ENCODE results near the gene GDF2. TPM values are rescaled to one million over a fixed set of nuclear protein-coding genes. Genes with fewer than 3 reads are reported as not detected.
A peak's percentile ranks its signal among the peaks of the same experiment; 100 is the strongest.

GDF2 gene
- total RNA-seq, 4 donors from 2014 or later = not detected

DNA sequence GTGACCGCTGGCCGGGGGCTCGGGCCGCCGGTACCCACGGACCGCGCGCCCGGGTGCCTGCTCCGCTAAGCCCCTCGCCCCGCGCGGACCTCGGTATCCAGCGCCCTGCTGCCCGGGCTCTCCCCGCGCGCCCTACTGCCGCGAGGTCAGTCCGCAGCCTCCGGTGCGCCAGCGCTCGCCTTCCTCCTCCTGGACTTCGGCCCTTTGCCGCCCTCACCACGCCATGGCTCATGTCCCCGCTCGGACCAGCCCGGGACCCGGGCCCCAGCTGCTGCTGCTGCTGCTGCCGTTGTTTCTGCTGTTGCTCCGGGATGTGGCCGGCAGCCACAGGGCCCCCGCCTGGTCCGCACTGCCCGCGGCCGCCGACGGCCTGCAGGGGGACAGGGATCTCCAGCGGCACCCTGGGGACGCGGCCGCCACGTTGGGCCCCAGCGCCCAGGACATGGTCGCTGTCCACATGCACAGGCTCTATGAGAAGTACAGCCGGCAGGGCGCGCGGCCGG, 21.8 kb upstream of the GDF2 start:
- Histone ChIP-seq H3K27me3 (no peaks in the 10 kb centered on the region), H3K9me3 (no peaks in the 10 kb centered on the region), H3K27ac (no peak overlapping the region), H3K4me3 (peak overlapping the region; percentile 26 to 38), H3K4me1 (no peaks in the 10 kb centered on the region), H3K36me3 (no peaks in the 10 kb centered on the region)
- no peak for DNase-seq
- no peak for TF ChIP-seq POLR2A (IDR thresholded peaks at IDR 0.05)
- TF ChIP-seq, protein P1, sequence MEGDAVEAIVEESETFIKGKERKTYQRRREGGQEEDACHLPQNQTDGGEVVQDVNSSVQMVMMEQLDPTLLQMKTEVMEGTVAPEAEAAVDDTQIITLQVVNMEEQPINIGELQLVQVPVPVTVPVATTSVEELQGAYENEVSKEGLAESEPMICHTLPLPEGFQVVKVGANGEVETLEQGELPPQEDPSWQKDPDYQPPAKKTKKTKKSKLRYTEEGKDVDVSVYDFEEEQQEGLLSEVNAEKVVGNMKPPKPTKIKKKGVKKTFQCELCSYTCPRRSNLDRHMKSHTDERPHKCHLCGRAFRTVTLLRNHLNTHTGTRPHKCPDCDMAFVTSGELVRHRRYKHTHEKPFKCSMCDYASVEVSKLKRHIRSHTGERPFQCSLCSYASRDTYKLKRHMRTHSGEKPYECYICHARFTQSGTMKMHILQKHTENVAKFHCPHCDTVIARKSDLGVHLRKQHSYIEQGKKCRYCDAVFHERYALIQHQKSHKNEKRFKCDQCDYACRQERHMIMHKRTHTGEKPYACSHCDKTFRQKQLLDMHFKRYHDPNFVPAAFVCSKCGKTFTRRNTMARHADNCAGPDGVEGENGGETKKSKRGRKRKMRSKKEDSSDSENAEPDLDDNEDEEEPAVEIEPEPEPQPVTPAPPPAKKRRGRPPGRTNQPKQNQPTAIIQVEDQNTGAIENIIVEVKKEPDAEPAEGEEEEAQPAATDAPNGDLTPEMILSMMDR (IDR thresholded peaks at IDR 0.05) = no peak
- intact Hi-C loops (cut with DNase I; ENCODE audit: low total_unique reads) = no loop called here

DNA sequence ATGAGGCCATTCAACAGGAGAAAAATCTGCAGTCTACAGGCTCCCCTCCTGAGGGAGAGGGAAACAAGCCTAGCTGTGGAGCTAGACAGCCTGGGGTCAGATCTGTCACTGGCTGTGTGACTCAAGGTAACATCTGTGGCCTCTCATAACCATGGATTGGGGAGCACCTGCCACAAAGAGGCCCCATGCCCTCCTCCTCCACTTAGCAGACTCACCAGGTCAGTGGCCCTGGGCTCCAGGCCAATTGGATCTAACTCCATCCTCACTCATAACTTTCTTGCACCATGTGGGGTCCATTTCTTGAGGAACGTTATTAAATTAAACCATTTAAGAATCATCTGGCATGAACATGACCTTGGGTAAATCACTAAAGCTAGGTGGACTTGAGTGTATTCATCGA, 20.4 kb upstream of the GDF2 start:
- no peaks in the 10 kb centered on the region for H3K27me3 ChIP-seq
- H3K27ac ChIP-seq = no peak overlapping the region
- H3K4me3 ChIP-seq = no peak overlapping the region
- no peaks in the 10 kb centered on the region for H3K9me3 ChIP-seq
- intact Hi-C loops (cut with DNase I; ENCODE audit: low total_unique reads) = no loop called here
- no peaks in the 10 kb centered on the region for H3K4me1 ChIP-seq
- TF ChIP-seq, protein P1 (IDR thresholded peaks at IDR 0.05) = no peak
- no peak for TF ChIP-seq POLR2A (IDR thresholded peaks at IDR 0.05)
- H3K36me3 ChIP-seq = no peaks in the 10 kb centered on the region
- no peak for DNase-seq

DNA sequence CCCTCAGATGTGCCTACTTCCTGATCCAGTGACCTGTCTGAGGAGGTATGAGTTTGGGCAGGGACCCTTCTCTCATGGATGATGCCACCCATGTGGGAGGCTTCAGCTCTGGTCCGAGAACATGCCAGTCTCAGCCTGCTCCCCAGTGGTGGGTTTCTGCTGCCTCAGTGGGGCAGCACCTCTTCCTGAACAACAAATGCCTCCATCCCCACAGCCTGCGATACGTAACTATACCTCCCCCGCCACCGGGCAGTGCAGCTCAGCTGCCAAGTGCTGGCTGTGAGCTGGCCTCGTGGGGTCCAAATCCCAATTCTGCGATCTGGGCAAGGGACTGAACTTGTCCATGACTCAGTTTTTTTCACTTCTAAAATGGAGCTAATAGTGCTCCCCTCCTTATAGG, 19.1 kb upstream of the GDF2 start:
- Histone ChIP-seq H3K27me3 (no peaks in the 10 kb centered on the region), H3K27ac (no peak overlapping the region), H3K9me3 (no peaks in the 10 kb centered on the region), H3K4me3 (no peak overlapping the region), H3K36me3 (no peaks in the 10 kb centered on the region), H3K4me1 (no peaks in the 10 kb centered on the region)
- TF ChIP-seq, protein P1 (IDR thresholded peaks at IDR 0.05) = no peak
- TF ChIP-seq POLR2A (IDR thresholded peaks at IDR 0.05) = no peak
- intact Hi-C loops (cut with DNase I; ENCODE audit: low total_unique reads) = no loop called here
- DNase-seq = no peak

DNA sequence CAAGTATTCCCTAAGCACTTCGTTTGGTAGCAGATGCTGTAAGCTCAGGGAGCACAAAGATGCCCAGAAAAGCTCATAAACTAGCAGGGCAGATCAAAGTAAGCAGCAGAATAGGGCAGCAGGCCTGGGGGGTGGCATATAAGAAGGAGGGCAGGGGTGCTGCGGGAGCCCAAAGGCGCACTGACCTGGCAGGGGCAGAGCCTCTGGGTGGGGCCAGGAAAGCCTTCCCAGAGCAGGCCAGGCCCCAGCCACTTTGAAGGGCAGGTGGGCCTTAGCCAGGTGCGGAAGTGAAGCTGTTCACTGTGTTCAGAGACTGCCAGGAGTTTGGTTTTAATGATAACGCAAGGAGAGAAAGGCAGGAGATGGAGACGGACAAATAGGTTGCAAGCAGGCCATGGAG, 18.4 kb upstream of the GDF2 start:
- intact Hi-C loops (cut with DNase I; ENCODE audit: low total_unique reads) = no loop called here
- TF ChIP-seq, protein P1 (IDR thresholded peaks at IDR 0.05) = no peak
- no peak for TF ChIP-seq POLR2A (IDR thresholded peaks at IDR 0.05)
- Histone ChIP-seq H3K27ac (no peak overlapping the region), H3K36me3 (no peaks in the 10 kb centered on the region), H3K27me3 (no peaks in the 10 kb centered on the region), H3K9me3 (no peaks in the 10 kb centered on the region), H3K4me1 (no peaks in the 10 kb centered on the region), H3K4me3 (no peak overlapping the region)
- DNase-seq = no peak

DNA sequence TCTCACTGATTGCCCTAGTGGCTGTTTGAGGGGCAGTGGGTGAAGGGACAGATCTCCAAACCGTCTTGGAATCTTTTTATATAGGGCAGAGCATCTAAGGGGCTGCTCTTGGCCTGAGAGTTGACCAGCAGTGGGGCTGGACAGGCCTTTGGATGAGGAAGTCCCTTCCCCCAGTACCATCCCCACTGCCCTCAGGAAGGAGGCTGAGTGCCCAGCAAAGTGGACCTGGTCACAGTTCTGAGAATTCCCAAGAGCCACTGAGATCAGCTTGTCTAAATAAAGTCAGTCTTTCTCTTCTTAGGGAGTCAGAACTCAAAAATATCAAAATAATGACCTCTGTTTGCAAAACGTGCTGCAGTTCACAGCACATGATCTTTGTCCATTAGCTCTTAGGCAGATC, 16.7 kb upstream of the GDF2 start:
- TF ChIP-seq, protein P1 (IDR thresholded peaks at IDR 0.05) = no peak
- no peak for TF ChIP-seq POLR2A (IDR thresholded peaks at IDR 0.05)
- H3K27me3 ChIP-seq = no peaks in the 10 kb centered on the region
- intact Hi-C loops (cut with DNase I; ENCODE audit: low total_unique reads) = no loop called here
- no peak overlapping the region for H3K4me3 ChIP-seq
- no peak for DNase-seq
- H3K27ac ChIP-seq = no peak overlapping the region
- no peaks in the 10 kb centered on the region for H3K4me1 ChIP-seq
- no peaks in the 10 kb centered on the region for H3K36me3 ChIP-seq
- no peaks in the 10 kb centered on the region for H3K9me3 ChIP-seq

All from uterus (tissue), 4 donors.